CD4-positive, alpha-beta memory T cell (primary cell): ENCODE results near the gene PRDM5. TPM values are rescaled to one million over a fixed set of nuclear protein-coding genes. Genes with fewer than 3 reads are reported as not detected.

Experiments
- CTCF ChIA-PET: fragments of 350-600 bp; sonication (Branson Sonifier 250); formaldehyde crosslinking; loops from one replicate; lab custom pipeline; 2021; ENCODE audit warnings: inconsistent platforms; ENCODE audit not compliant: partially characterized antibody; lab: Charles Lee
- POLR2A ChIA-PET: fragments of 350-600 bp; sonication (Branson Sonifier 250); formaldehyde crosslinking; loops from one replicate; lab custom pipeline; 2021; ENCODE audit not compliant: partially characterized antibody; lab: Charles Lee
- DNase-seq, 5 donors: peaks; one replicate each; pipeline versions ENCODE4 v3.0.0 to v3.0.0-alpha.2; 2020 to 2022; ENCODE audit warnings: mixed read lengths in 1 of 5
- H3K27ac ChIP-seq: one replicate; pipeline ENCODE4 v1.7.0; 2013; ENCODE audit warnings: low read depth, low read length
- H3K27me3 ChIP-seq: 2 replicates; pipeline ENCODE4 v1.7.0; 2013; ENCODE audit warnings: mild to moderate bottlenecking, low read length, moderate library complexity; ENCODE audit not compliant: insufficient read depth
- H3K36me3 ChIP-seq: 2 replicates; pipeline ENCODE4 v1.7.0; 2013; ENCODE audit warnings: mild to moderate bottlenecking, low read length, moderate library complexity; ENCODE audit not compliant: insufficient read depth
- H3K4me1 ChIP-seq: 2 replicates; pipeline ENCODE4 v1.7.0; 2013; ENCODE audit warnings: mild to moderate bottlenecking, low read length, moderate library complexity; ENCODE audit not compliant: insufficient read depth
- H3K4me3 ChIP-seq, 2 donors: one replicate each; pipeline ENCODE4 v1.7.0; 2013; ENCODE audit warnings: low read length in 2 of 2, mild to moderate bottlenecking in 1 of 2
- H3K9me3 ChIP-seq, 2 donors: one replicate each; pipeline ENCODE4 v1.7.0; 2013; ENCODE audit warnings: low read length in 2 of 2, control low read depth in 1 of 2; ENCODE audit not compliant: control insufficient read depth in 1 of 2
- H3K27ac Mint-ChIP-seq, 7 donors: one replicate each; pipeline ENCODE4 v1.8.0; 2020 to 2021; ENCODE audit warnings: mixed read lengths in 7 of 7, mild to moderate bottlenecking in 6 of 7, inconsistent platforms in 3 of 7, moderate library complexity in 3 of 7
- H3K27me3 Mint-ChIP-seq, 2 donors: one replicate each; pipeline ENCODE4 v1.8.0; 2020 to 2021; ENCODE audit warnings: mixed read lengths in 2 of 2
- H3K36me3 Mint-ChIP-seq, 2 donors: one replicate each; pipeline ENCODE4 v1.8.0; 2020 to 2021; ENCODE audit warnings: mixed read lengths in 2 of 2, inconsistent platforms in 1 of 2, mild to moderate bottlenecking in 1 of 2
- H3K4me1 Mint-ChIP-seq, 4 donors: one replicate each; pipeline ENCODE4 v1.8.0; 2020 to 2021; ENCODE audit warnings: mixed read lengths in 4 of 4, mild to moderate bottlenecking in 1 of 4
- H3K4me3 Mint-ChIP-seq, 8 donors: one replicate each; pipeline ENCODE4 v1.8.0; 2020 to 2021; ENCODE audit warnings: mixed read lengths in 8 of 8, mild to moderate bottlenecking in 7 of 8, moderate library complexity in 6 of 8, inconsistent platforms in 3 of 8
- H3K9me3 Mint-ChIP-seq, 8 donors: one replicate each; pipeline ENCODE4 v1.8.0; 2020 to 2021; ENCODE audit warnings: mixed read lengths in 8 of 8, mild to moderate bottlenecking in 5 of 8, inconsistent platforms in 3 of 8, moderate library complexity in 1 of 8
- intact Hi-C: fragments of 100-400 bp; cut with micrococcal nuclease; formaldehyde crosslinking; loops from one replicate; pipeline ENCODE4 v1.15.1; 2023
- polyA plus RNA-seq, 2 donors: library from polyadenylated mRNA; unstranded; fragments of 300-500 nt; fragmentation: Illumina TruSeq; gene quantifications; one replicate each; pipeline ENCODE4 v1.2.3, GENCODE V29; 2021
- total RNA-seq, 2 experiments: library from RNA; stranded (reverse); gene quantifications; one replicate each; pipeline ENCODE4 v1.2.3, GENCODE V29; 2021

PRDM5 gene
- total and polyA plus RNA-seq, 4 experiments from 2014 or later: 0.24 to 0.84 (median 0.36) TPM

DNA sequence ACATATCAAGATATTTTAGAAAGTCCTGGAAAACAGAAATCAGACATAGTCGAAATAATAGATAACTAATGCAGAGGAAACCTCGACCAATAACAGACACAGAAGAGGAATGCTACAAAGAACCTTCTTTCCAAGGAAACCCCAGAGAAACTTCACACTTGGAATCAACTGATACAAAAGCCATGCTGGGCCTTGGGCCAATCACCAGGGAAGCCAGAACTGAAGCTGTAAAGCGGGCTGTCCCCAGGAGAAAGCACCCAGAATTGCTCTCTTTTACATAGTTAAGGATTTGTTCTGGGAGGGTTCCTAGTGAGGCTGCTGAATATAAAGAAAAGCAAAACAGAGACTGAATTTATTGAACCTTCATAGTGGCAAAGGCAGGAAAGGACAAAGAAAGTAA, 100.5 kb downstream of the PRDM5 start:
- H3K9me3 Mint-ChIP-seq: no peaks in the 10 kb centered on the region
- no peak for DNase-seq
- H3K27ac Mint-ChIP-seq: no peak overlapping the region
- Histone ChIP-seq H3K36me3 (no peaks in the 10 kb centered on the region), H3K27me3 (no peaks in the 10 kb centered on the region), H3K9me3 (no peaks in the 10 kb centered on the region), H3K4me3 (no peak overlapping the region), H3K27ac (no peak overlapping the region), H3K4me1 (no peaks in the 10 kb centered on the region)
- POLR2A ChIA-PET: interaction anchor here (0.6 kb wide), 1 partner anchor 1065 kb away, joined by 3 read pairs; no protein-coding TSS in a partner anchor
- H3K27me3 Mint-ChIP-seq: no peaks in the 10 kb centered on the region
- peaks cover 0 to 3% (median 1%) of the 10 kb centered on the region in 4 donors for H3K4me1 Mint-ChIP-seq
- CTCF ChIA-PET: no interaction called here
- intact Hi-C loops: no loop called here
- H3K4me3 Mint-ChIP-seq: no peak overlapping the region
- H3K36me3 Mint-ChIP-seq: no peaks in the 10 kb centered on the region

DNA sequence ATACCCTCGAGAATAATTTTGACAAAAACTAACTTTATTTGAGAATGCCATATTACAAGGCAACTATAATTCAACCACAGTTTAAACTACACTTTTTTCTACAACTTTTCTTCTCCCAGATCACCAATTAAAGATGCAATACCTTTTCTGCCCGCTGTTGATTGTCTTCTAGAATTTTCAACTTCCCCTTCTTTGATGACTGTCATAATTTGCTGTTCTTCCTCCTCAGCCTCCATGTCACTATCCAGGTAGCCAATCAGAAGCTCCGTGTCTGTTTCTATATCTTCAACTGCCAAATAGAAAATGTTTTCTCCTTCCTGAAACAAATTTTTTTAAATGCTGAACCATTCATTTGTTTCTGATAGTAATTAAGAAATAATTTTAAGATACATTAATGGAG, 101.5 kb downstream of the PRDM5 start:
- no peak for DNase-seq
- POLR2A ChIA-PET: no interaction called here
- Histone ChIP-seq H3K27ac (no peak overlapping the region), H3K27me3 (no peaks in the 10 kb centered on the region), H3K36me3 (no peaks in the 10 kb centered on the region), H3K9me3 (no peaks in the 10 kb centered on the region), H3K4me1 (no peaks in the 10 kb centered on the region), H3K4me3 (no peak overlapping the region)
- Mint-ChIP-seq H3K27ac (no peak overlapping the region), H3K36me3 (no peaks in the 10 kb centered on the region), H3K4me3 (no peak overlapping the region), H3K9me3 (no peaks in the 10 kb centered on the region), H3K4me1 (peaks cover 0 to 8% (median 5%) of the 10 kb centered on the region in 4 donors), H3K27me3 (peaks cover 0 to 2% of the 10 kb centered on the region in 2 donors)
- intact Hi-C loops: no loop called here
- CTCF ChIA-PET: no interaction called here

DNA sequence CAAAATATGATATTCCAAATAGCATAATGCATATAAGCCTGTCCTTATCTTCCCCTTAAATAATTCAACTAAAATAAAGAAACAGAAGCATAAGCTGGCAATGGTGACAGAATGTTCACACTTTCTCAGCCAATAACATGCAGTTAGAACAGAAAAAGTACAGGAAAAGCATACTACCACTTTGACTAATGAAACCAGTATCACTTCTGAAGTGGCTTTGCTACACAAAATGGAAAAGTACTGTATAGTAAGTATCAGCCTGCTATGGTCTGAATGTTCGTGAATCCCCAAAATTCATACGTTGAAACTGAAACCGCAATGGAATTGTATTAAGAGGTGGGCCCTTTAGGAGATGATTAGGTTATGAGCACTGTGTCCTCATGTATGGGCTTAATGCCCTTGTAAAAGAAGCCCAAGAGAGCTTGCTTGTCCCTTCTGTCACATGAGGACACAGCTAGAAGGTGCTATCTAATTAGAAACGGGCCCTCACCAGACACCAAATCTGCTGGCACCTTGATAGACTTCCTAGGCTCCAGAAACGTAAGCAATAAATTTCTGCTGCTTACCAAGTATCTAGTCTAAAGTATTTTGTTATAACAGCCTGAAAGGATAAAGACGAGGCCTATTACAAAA, 102.6 kb downstream of the PRDM5 start:
- POLR2A ChIA-PET: no interaction called here
- H3K27me3 ChIP-seq: no peaks in the 10 kb centered on the region
- no peaks in the 10 kb centered on the region for H3K9me3 ChIP-seq
- no peaks in the 10 kb centered on the region for H3K4me1 ChIP-seq
- H3K27ac ChIP-seq: no peak overlapping the region
- Mint-ChIP-seq H3K27ac (no peak overlapping the region), H3K36me3 (no peaks in the 10 kb centered on the region), H3K9me3 (no peaks in the 10 kb centered on the region), H3K27me3 (peaks cover 0 to 2% of the 10 kb centered on the region in 2 donors), H3K4me1 (peaks cover 0 to 8% (median 5%) of the 10 kb centered on the region in 4 donors), H3K4me3 (peak overlapping the region in 1 of 8 donors; percentile 11)
- no peaks in the 10 kb centered on the region for H3K36me3 ChIP-seq
- H3K4me3 ChIP-seq: no peak overlapping the region
- CTCF ChIA-PET: no interaction called here
- intact Hi-C loops: no loop called here
- DNase-seq: no peak

DNA sequence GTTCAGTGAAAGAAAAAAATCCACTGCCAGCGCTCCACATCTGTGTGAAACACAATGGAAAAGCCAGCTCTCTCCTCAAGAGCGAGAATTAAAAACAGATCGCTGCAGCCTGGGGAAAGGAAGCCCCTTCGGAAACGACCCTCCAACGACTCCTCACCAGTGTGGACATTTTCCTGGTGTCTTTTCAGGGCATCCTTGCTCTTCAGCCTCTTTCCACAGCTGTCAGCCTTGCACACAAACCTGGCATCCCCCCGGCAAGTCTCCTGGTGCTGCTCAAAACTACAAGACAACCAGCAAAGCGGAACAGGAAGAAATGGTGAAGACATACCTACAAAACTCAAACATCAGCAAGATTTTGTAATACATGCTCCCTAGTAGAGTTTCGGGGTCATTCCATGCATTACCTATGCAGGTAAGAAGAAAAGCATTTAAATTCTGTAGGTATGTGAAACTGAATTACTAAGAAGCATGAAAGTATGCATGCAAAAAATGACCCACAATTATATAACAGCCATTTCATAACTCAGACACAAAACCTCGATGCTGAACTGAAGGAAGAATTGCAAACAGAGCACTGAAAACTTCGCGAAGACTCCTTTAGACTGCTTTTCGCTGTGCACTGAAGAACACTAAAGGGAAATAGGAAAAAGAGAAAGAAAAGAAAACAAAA, 106.1 kb downstream of the PRDM5 start:
- Mint-ChIP-seq H3K4me3 (peak overlapping the region in 5 of 8 donors; percentile 32 to 69 (median 37)), H3K36me3 (no peaks in the 10 kb centered on the region), H3K9me3 (peaks cover 0 to 2% (median 0%) of the 10 kb centered on the region in 8 donors), H3K27ac (peak overlapping the region in 4 of 7 donors; percentile 19 to 85 (median 39)), H3K27me3 (peaks cover 0 to 2% of the 10 kb centered on the region in 2 donors), H3K4me1 (peaks cover 0 to 8% (median 5%) of the 10 kb centered on the region in 4 donors)
- no peak overlapping the region for H3K4me3 ChIP-seq
- ChIA-PET CTCF (no interaction called here), POLR2A (no interaction called here)
- no peak for DNase-seq
- intact Hi-C loops: no loop called here
- H3K4me1 ChIP-seq: no peaks in the 10 kb centered on the region
- no peaks in the 10 kb centered on the region for H3K9me3 ChIP-seq
- H3K27ac ChIP-seq: no peak overlapping the region
- no peaks in the 10 kb centered on the region for H3K36me3 ChIP-seq
- no peaks in the 10 kb centered on the region for H3K27me3 ChIP-seq

DNA sequence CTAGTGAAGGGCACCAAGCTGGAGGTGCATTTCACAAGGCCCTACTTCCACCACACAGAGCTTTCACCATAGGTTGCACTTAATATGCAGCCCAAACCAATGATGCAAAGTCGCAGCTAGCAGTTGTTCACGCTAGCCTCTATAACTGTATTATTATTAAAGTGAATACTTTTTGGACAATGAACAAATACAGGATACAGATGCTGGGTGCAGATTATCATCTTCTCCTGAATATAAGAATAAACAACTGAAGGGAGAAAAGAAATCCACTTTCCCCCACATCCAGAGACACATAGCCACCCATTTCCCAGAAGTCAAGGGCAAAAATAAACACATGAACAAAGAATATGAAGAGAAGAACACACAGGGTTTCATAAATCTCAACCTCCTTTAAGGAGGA, 107.2 kb downstream of the PRDM5 start:
- H3K36me3 ChIP-seq: no peaks in the 10 kb centered on the region
- POLR2A ChIA-PET: no interaction called here
- no peaks in the 10 kb centered on the region for H3K9me3 ChIP-seq
- H3K27me3 ChIP-seq: no peaks in the 10 kb centered on the region
- Mint-ChIP-seq H3K27ac (no peak overlapping the region), H3K36me3 (no peaks in the 10 kb centered on the region), H3K9me3 (peaks cover 0 to 5% (median 3%) of the 10 kb centered on the region in 8 donors), H3K27me3 (peaks cover 0 to 2% of the 10 kb centered on the region in 2 donors), H3K4me3 (peak overlapping the region in 1 of 8 donors; percentile 57), H3K4me1 (peaks cover 0 to 8% (median 5%) of the 10 kb centered on the region in 4 donors)
- no peaks in the 10 kb centered on the region for H3K4me1 ChIP-seq
- no peak overlapping the region for H3K27ac ChIP-seq
- no peak overlapping the region for H3K4me3 ChIP-seq
- CTCF ChIA-PET: no interaction called here
- no peak for DNase-seq
- intact Hi-C loops: no loop called here

DNA sequence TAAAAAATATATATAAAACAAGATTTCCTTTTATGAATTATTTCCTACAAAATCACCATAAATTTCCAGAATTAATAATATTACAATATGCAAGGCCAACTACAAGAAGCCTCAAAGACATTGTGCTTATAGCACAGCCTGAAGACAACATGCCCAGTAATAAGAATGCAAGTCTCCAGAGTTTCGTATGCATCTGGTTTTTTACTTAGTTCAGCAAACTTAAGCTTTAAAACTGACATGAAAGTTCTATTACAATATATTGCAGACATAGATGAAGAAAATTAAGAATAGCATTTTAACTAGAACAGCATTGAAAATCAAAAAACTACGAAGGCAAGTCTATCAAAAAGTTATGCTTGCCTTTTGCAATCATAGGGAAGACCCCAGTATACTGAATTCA, 107.6 kb downstream of the PRDM5 start:
- H3K27me3 Mint-ChIP-seq: peaks cover 0 to 2% of the 10 kb centered on the region in 2 donors
- Histone ChIP-seq H3K4me1 (no peaks in the 10 kb centered on the region), H3K36me3 (no peaks in the 10 kb centered on the region), H3K27ac (no peak overlapping the region), H3K27me3 (no peaks in the 10 kb centered on the region), H3K4me3 (no peak overlapping the region), H3K9me3 (no peaks in the 10 kb centered on the region)
- no peak overlapping the region for H3K27ac Mint-ChIP-seq
- H3K4me3 Mint-ChIP-seq: no peak overlapping the region
- ChIA-PET POLR2A (no interaction called here), CTCF (interaction anchor here (0.8 kb wide), 1 partner anchor 16 kb away, joined by 3 read pairs; no protein-coding TSS in a partner anchor)
- peaks cover 0 to 8% (median 4%) of the 10 kb centered on the region in 4 donors for H3K4me1 Mint-ChIP-seq
- H3K36me3 Mint-ChIP-seq: no peaks in the 10 kb centered on the region
- H3K9me3 Mint-ChIP-seq: peaks cover 0 to 5% (median 3%) of the 10 kb centered on the region in 8 donors
- DNase-seq: no peak
- intact Hi-C loops: no loop called here

DNA sequence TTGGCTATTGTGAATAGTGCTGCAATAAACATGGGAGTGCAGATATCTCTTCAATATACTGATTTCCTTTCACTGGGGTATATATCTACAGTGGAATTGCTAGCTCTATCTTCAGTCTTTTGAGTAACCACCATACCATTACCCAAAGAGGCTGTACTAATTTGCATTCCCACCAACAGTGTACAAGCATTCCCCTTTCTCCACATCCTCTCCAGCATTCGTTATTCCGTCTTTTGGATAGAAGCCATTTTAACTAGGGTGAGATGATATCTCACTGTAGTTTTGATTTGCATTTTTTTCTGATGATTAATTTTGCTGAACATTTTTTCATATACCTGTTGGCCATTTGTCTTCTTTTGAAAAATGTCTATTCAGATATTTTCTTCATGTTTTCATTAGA, 110.3 kb downstream of the PRDM5 start:
- H3K36me3 Mint-ChIP-seq: no peaks in the 10 kb centered on the region
- H3K4me3 Mint-ChIP-seq: no peak overlapping the region
- no peaks in the 10 kb centered on the region for H3K4me1 ChIP-seq
- peaks cover 2 to 12% (median 8%) of the 10 kb centered on the region in 8 donors for H3K9me3 Mint-ChIP-seq
- DNase-seq: no peak
- H3K27ac Mint-ChIP-seq: no peak overlapping the region
- intact Hi-C loops: no loop called here
- no peak overlapping the region for H3K4me3 ChIP-seq
- peaks cover 0 to 6% (median 3%) of the 10 kb centered on the region in 4 donors for H3K4me1 Mint-ChIP-seq
- no peaks in the 10 kb centered on the region for H3K27me3 ChIP-seq
- H3K36me3 ChIP-seq: no peaks in the 10 kb centered on the region
- H3K9me3 ChIP-seq: no peaks in the 10 kb centered on the region
- CTCF ChIA-PET: no interaction called here
- peaks cover 0 to 2% of the 10 kb centered on the region in 2 donors for H3K27me3 Mint-ChIP-seq
- no peak overlapping the region for H3K27ac ChIP-seq
- POLR2A ChIA-PET: no interaction called here
